Left lung (tissue), 10 donors: ENCODE measurements around the gene ALK. TPM values are rescaled to one million over a fixed set of nuclear protein-coding genes. Genes with fewer than 3 reads are reported as not detected.

Experiments
- ATAC-seq: fragments of 200-7000 bp; cut with Tn5 transposase; one replicate; pipeline ENCODE4 v1.9.1; 2020; ENCODE audit warnings: moderate library complexity
- DNase-seq, 4 donors: peaks; one replicate each; pipeline ENCODE4 v3.0.0-alpha.2; 2013 to 2020
- H3K27ac ChIP-seq, 2 donors: fragments of 200-600 bp; sonication (generic) in 1 of 2; one replicate each; pipeline versions ENCODE4 v1.5.0 to v1.8.0; 2020 to 2021
- H3K27me3 ChIP-seq, 2 donors: fragments of 200-600 bp; sonication (generic) in 1 of 2; one replicate each; pipeline versions ENCODE4 v1.5.0 to v1.8.0; 2020 to 2021
- H3K36me3 ChIP-seq, 2 donors: fragments of 200-600 bp; sonication (generic) in 1 of 2; one replicate each; pipeline versions ENCODE4 v1.5.0 to v1.8.0; 2020 to 2021
- H3K4me1 ChIP-seq, 2 donors: fragments of 200-600 bp; one replicate each; pipeline ENCODE4 v1.8.0; 2021
- H3K4me3 ChIP-seq, 2 donors: fragments of 200-600 bp; sonication (generic) in 1 of 2; one replicate each; pipeline versions ENCODE4 v1.5.0 to v1.8.0; 2020 to 2021; ENCODE audit warnings: mild to moderate bottlenecking in 1 of 2
- H3K9me3 ChIP-seq, 2 donors: fragments of 200-600 bp; sonication (generic) in 1 of 2; one replicate each; pipeline versions ENCODE4 v1.5.0 to v1.8.0; 2020 to 2021
- CTCF ChIP-seq, 2 donors: fragments of 200-600 bp; sonication (generic) in 1 of 2; IDR thresholded peaks; one replicate each; pipeline versions ENCODE4 v1.5.0 to v1.8.0; 2021; ENCODE audit warnings: antibody characterized with exemption in 2 of 2
- intact Hi-C, 2 donors: fragments of 100-400 bp; cut with DNase I; formaldehyde crosslinking; loops; one replicate each; pipeline versions ENCODE4 v1.11.2 to v1.14.2; 2022
- polyA plus RNA-seq, 6 donors: library from polyadenylated mRNA; unstranded; fragments of 120-200 nt; gene quantifications; one replicate each; pipeline ENCODE4 v1.2.1, GENCODE V29; 2013; ENCODE audit not compliant: insufficient read length in 6 of 6
- total RNA-seq, 2 donors: library from RNA; stranded (reverse); fragmentation: NEBNext Ultra II Directional; extraction: Animal tissue kit (Norgen Biotek cat#: 25700); gene quantifications; one replicate each; pipeline ENCODE4 v1.2.1, GENCODE V29; 2021
- donor health status: DM: no; HTN: yes; CAD: no.
- donor health status: DM: no; HTN: no; CAD: no.

The ALK gene
- total and polyA plus RNA-seq, 8 donors: 0.06 to 0.70 (median 0.12) TPM; not detected in 2

GRCh38 chr2:29284671-29285070 lies 636.7 kb downstream of the ALK start:
- ATAC-seq (no peak), DNase-seq (no peak)
- peaks cover 0 to 6% of the 10 kb centered on the region in 2 donors for H3K27me3 ChIP-seq
- no peaks in the 10 kb centered on the region for H3K9me3 ChIP-seq
- no peak overlapping the region for H3K4me3 ChIP-seq
- TF ChIP-seq CTCF (IDR thresholded peaks at IDR 0.05): no peak
- no peaks in the 10 kb centered on the region for H3K4me1 ChIP-seq
- no peak overlapping the region for H3K27ac ChIP-seq
- intact Hi-C loops: no loop called here
- no peaks in the 10 kb centered on the region for H3K36me3 ChIP-seq

GRCh38 chr2:29281916-29282247 lies 639.5 kb downstream of the ALK start:
- intact Hi-C loops: no loop called here
- no peak for TF ChIP-seq CTCF (IDR thresholded peaks at IDR 0.05)
- no peak for ATAC-seq

GRCh38 chr2:29281086-29281915 lies 640.1 kb downstream of the ALK start:
- no peak for ATAC-seq
- peaks cover 0 to 9% of the 10 kb centered on the region in 2 donors for H3K27me3 ChIP-seq
- no peaks in the 10 kb centered on the region for H3K36me3 ChIP-seq
- no peaks in the 10 kb centered on the region for H3K9me3 ChIP-seq
- peak in 2 of 4 donors; percentile 5 to 6 for DNase-seq
- H3K4me1 ChIP-seq: no peaks in the 10 kb centered on the region
- intact Hi-C loops: no loop called here
- H3K4me3 ChIP-seq: no peak overlapping the region
- no peak for TF ChIP-seq CTCF (IDR thresholded peaks at IDR 0.05)
- no peak overlapping the region for H3K27ac ChIP-seq

More at GRCh38 chr2:29281916-29282247, 639.5 kb downstream of the ALK start:
- Histone ChIP-seq H3K4me1 (no peaks in the 10 kb centered on the region), H3K27me3 (peaks cover 0 to 9% of the 10 kb centered on the region in 2 donors), H3K36me3 (no peaks in the 10 kb centered on the region), H3K9me3 (no peaks in the 10 kb centered on the region), H3K4me3 (no peak overlapping the region), H3K27ac (no peak overlapping the region)
- DNase-seq: no peak

- Histone ChIP-seq H3K4me3 (no peak overlapping the region), H3K27me3 (peaks cover 0 to 9% of the 10 kb centered on the region in 2 donors), H3K4me1 (no peaks in the 10 kb centered on the region), H3K36me3 (no peaks in the 10 kb centered on the region), H3K27ac (no peak overlapping the region), H3K9me3 (no peaks in the 10 kb centered on the region)
- DNase-seq: no peak
- no peak for TF ChIP-seq CTCF (IDR thresholded peaks at IDR 0.05)
- ATAC-seq: no peak
- intact Hi-C loops: no loop called here
Observed at GRCh38 chr2:29278966-29279365, 642.4 kb downstream of the ALK start.

GRCh38 chr2:29276151-29276550 lies 645.2 kb downstream of the ALK start:
- intact Hi-C loops: no loop called here
- no peak for ATAC-seq
- no peak for TF ChIP-seq CTCF (IDR thresholded peaks at IDR 0.05)

More at GRCh38 chr2:29276151-29276550, 645.2 kb downstream of the ALK start:
- Histone ChIP-seq H3K4me3 (no peak overlapping the region), H3K36me3 (no peaks in the 10 kb centered on the region), H3K9me3 (no peaks in the 10 kb centered on the region), H3K4me1 (no peaks in the 10 kb centered on the region), H3K27me3 (peaks cover 0 to 9% of the 10 kb centered on the region in 2 donors), H3K27ac (no peak overlapping the region)
- DNase-seq: no peak
